Tibial nerve (tissue), 4 donors: Measurements from ENCODE around the gene ZNF770. TPM values are rescaled to one million over a fixed set of nuclear protein-coding genes. Genes with fewer than 3 reads are reported as not detected.
"Not testable (repeated sequence)": the region's sequence is repeated elsewhere in the genome, so short reads cannot be mapped to it uniquely, and the experiment has no call there.

ENCODE experiments used
- DNase-seq, 2 donors: peaks; one replicate each; pipeline ENCODE4 v3.0.0-alpha.2; 2019; ENCODE audit warnings: low spot score in 2 of 2
- H3K27ac ChIP-seq, 4 donors: fragments of 200-600 bp; sonication (generic) in 3 of 4; one replicate each; pipeline ENCODE4 v1.5.1; 2017 to 2019; ENCODE audit warnings: mild to moderate bottlenecking in 1 of 4
- H3K27me3 ChIP-seq, 2 donors: fragments of 200-600 bp; sonication (generic) in 1 of 2; one replicate each; pipeline versions ENCODE4 v1.5.1 to v1.6.0; 2017 to 2019
- H3K36me3 ChIP-seq, 3 donors: fragments of 200-600 bp; sonication (generic); one replicate each; pipeline ENCODE4 v1.5.1; 2018 to 2019
- H3K4me1 ChIP-seq, 4 donors: fragments of 200-600 bp; sonication (generic) in 3 of 4; one replicate each; pipeline ENCODE4 v1.5.1; 2017 to 2019
- H3K4me3 ChIP-seq, 4 donors: fragments of 200-600 bp; sonication (generic) in 3 of 4; one replicate each; pipeline ENCODE4 v1.5.1; 2017 to 2019; ENCODE audit warnings: mild to moderate bottlenecking in 1 of 4, moderate library complexity in 1 of 4
- H3K9me3 ChIP-seq, 4 donors: fragments of 200-600 bp; sonication (generic) in 3 of 4; one replicate each; pipeline ENCODE4 v1.5.1; 2017 to 2019
- EP300 ChIP-seq, 2 donors: sonication (generic); formaldehyde crosslinking; IDR thresholded peaks; one replicate each; pipeline ENCODE4 v1.6.1; 2017; ENCODE audit warnings: antibody characterized with exemption in 2 of 2, mild to moderate bottlenecking in 1 of 2
- POLR2A ChIP-seq, 2 donors: fragments of 450-650 bp; IDR thresholded peaks; one replicate each; pipeline ENCODE4 v1.6.1; 2017; ENCODE audit warnings: antibody characterized with exemption in 2 of 2, mild to moderate bottlenecking in 2 of 2, moderate library complexity in 2 of 2
- WGBS, 2 donors: methylation state at CpG; one replicate each; pipeline ENCODE4 v1.1.5; 2018; 5-methylcytosine and 5-hydroxymethylcytosine counted together
- total RNA-seq, 4 donors: library from RNA; depleted of rRNA; stranded (reverse); fragments of >200 nt; gene quantifications; one replicate each; pipeline ENCODE4 v1.1.0, GENCODE V29; 2016
- TF ChIP-seq, protein P1 (sequence below), 5 experiments: fragments of 200-600 bp in 3 of 5; fragments of 450-650 bp in 2 of 5; sonication (generic) in 3 of 5; IDR thresholded peaks; one replicate each; pipeline ENCODE4 v1.5.1; 2016 to 2019; ENCODE audit warnings: antibody characterized with exemption in 5 of 5, mild to moderate bottlenecking in 3 of 5, moderate library complexity in 2 of 5

The ZNF770 gene
- total RNA-seq, 4 donors from 2014 or later: 15.0 to 23.0 (median 19.9) TPM

- H3K9me3 ChIP-seq: no peaks in the 10 kb centered on the region
- no peak overlapping the region for H3K4me3 ChIP-seq
- WGBS, 2 donors: 68 to 80% methylated on average over 2 of the region's 2 CpGs
- no peak overlapping the region for H3K27ac ChIP-seq
- peaks cover 0 to 49% (median 19%) of the 10 kb centered on the region in 4 donors for H3K4me1 ChIP-seq
- H3K36me3 ChIP-seq: peaks cover 0 to 39% (median 0%) of the 10 kb centered on the region in 3 donors
- TF ChIP-seq, protein P1, sequence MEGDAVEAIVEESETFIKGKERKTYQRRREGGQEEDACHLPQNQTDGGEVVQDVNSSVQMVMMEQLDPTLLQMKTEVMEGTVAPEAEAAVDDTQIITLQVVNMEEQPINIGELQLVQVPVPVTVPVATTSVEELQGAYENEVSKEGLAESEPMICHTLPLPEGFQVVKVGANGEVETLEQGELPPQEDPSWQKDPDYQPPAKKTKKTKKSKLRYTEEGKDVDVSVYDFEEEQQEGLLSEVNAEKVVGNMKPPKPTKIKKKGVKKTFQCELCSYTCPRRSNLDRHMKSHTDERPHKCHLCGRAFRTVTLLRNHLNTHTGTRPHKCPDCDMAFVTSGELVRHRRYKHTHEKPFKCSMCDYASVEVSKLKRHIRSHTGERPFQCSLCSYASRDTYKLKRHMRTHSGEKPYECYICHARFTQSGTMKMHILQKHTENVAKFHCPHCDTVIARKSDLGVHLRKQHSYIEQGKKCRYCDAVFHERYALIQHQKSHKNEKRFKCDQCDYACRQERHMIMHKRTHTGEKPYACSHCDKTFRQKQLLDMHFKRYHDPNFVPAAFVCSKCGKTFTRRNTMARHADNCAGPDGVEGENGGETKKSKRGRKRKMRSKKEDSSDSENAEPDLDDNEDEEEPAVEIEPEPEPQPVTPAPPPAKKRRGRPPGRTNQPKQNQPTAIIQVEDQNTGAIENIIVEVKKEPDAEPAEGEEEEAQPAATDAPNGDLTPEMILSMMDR (IDR thresholded peaks at IDR 0.05): no peak
- no peak for TF ChIP-seq POLR2A (IDR thresholded peaks at IDR 0.05)
- TF ChIP-seq EP300 (IDR thresholded peaks at IDR 0.05): no peak
- no peak for DNase-seq
- no peaks in the 10 kb centered on the region for H3K27me3 ChIP-seq
Measured at GRCh38 chr15:34964277-34964676, 23.8 kb downstream of the ZNF770 start.

DNA sequence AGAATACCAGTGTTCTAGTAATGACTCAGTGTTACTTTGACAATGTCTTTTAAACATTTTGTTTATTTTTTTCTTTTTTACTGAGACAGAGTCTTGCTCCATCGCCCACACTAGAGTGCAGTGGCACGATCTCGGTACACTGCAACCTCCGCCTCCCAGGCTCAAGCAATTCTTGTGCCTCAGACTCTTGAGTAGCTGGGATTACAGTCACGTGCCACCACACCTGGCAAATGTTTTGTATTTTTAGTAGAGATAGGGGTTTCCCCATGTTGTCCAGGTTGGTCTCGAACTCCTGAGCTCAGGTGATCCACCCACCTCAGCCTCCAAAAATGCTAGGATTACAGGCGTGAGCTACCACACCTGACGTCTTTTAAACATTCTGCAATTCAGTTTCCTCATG is 34.2 kb downstream of the ZNF770 start:
- H3K27ac ChIP-seq: no peak overlapping the region
- H3K27me3 ChIP-seq: no peaks in the 10 kb centered on the region
- DNase-seq: no peak
- H3K4me3 ChIP-seq: no peak overlapping the region
- peaks cover 0 to 7% (median 0%) of the 10 kb centered on the region in 4 donors for H3K4me1 ChIP-seq
- no peaks in the 10 kb centered on the region for H3K9me3 ChIP-seq
- no peak for TF ChIP-seq EP300 (IDR thresholded peaks at IDR 0.05)
- no peak for TF ChIP-seq POLR2A (IDR thresholded peaks at IDR 0.05)
- TF ChIP-seq, protein P1 (IDR thresholded peaks at IDR 0.05): no peak
- 86 to 87% methylated on average over 8 of the region's 8 CpGs for WGBS, 2 donors
- peaks cover 0 to 52% (median 0%) of the 10 kb centered on the region in 3 donors for H3K36me3 ChIP-seq

DNA sequence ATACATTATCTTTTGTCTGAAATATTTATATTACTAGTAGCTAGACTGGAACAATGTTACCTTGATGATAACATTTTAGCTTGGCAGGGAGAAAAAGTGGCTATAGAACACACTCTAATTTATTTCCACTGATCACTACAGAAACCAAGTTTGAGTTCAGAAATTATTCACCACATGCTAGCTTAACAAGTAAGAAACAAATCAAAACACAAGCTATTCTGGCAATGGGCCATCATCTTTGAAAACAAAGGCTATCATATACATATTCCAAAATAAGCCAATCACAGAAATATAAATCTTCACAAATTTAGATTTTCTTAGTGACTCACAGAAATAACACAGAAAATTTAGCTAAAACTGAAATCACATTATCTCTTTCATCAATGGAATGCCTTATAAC is 35.6 kb downstream of the ZNF770 start:
- H3K4me3 ChIP-seq: no peak overlapping the region
- peaks cover 0 to 7% (median 0%) of the 10 kb centered on the region in 4 donors for H3K4me1 ChIP-seq
- H3K36me3 ChIP-seq: peaks cover 0 to 52% (median 0%) of the 10 kb centered on the region in 3 donors
- H3K27me3 ChIP-seq: no peaks in the 10 kb centered on the region
- DNase-seq: no peak
- no peaks in the 10 kb centered on the region for H3K9me3 ChIP-seq
- TF ChIP-seq, protein P1 (IDR thresholded peaks at IDR 0.05): no peak
- no peak overlapping the region for H3K27ac ChIP-seq

GRCh38 chr15:34951993-34952392 is 36.1 kb downstream of the ZNF770 start:
- Histone ChIP-seq H3K27me3 (no peaks in the 10 kb centered on the region), H3K9me3 (no peaks in the 10 kb centered on the region), H3K36me3 (peaks cover 0 to 51% (median 0%) of the 10 kb centered on the region in 3 donors), H3K27ac (no peak overlapping the region), H3K4me3 (no peak overlapping the region), H3K4me1 (peaks cover 0 to 7% (median 0%) of the 10 kb centered on the region in 4 donors)
- DNase-seq: no peak
- 10 to 26% methylated on average over 1 of the region's 1 CpG for WGBS, 2 donors
- TF ChIP-seq POLR2A (IDR thresholded peaks at IDR 0.05): no peak
- no peak for TF ChIP-seq EP300 (IDR thresholded peaks at IDR 0.05)

DNA sequence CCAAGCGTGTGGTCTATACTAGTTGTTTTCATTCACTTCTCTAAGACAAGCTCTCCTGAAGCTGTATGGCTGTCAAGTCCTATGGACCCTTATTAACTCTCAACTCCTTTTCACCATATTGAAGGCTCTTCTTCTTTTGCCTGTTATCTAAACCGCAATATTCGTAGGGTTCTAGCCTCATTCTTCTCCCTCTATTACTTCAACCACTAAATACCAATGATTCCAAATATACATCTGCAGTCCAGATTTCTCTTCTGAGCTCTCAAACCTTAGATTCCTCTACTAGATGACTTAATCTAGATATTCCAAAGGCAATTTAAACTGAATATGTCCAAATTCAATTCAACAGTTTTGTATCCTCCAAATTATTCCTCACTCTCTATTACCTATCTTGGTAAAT is 43.2 kb downstream of the ZNF770 start:
- 90 to 92% methylated on average over 3 of the region's 3 CpGs for whole genome bisulfite sequencing, 2 donors
- no peak for DNase-seq
- no peak for TF ChIP-seq EP300 (IDR thresholded peaks at IDR 0.05)
- TF ChIP-seq, protein P1 (IDR thresholded peaks at IDR 0.05): no peak
- no peak for TF ChIP-seq POLR2A (IDR thresholded peaks at IDR 0.05)
- Histone ChIP-seq H3K9me3 (no peaks in the 10 kb centered on the region), H3K27ac (no peak overlapping the region), H3K4me3 (no peak overlapping the region), H3K36me3 (peaks cover 0 to 60% (median 0%) of the 10 kb centered on the region in 3 donors), H3K27me3 (no peaks in the 10 kb centered on the region), H3K4me1 (peaks cover 0 to 5% (median 0%) of the 10 kb centered on the region in 4 donors)

DNA sequence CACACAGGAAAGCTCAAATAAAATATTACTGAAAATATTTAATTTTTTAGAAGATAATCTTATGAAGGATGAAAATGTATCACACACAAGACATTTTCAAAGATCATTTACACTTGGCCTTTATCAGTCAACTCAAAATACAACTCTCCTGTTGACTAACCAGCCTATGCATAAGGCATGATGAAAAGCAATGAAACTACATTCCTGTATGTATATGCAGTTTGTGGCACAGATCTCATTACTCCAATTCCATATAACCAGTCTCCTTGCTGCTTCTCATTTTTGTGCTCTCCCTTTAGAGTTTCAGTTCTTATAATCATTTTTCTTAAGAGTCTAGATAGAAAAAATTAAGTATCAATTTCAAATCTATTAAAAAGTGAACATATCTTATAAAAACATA is 44.4 kb downstream of the ZNF770 start:
- H3K27me3 ChIP-seq: no peaks in the 10 kb centered on the region
- TF ChIP-seq EP300 (IDR thresholded peaks at IDR 0.05): no peak
- TF ChIP-seq, protein P1 (IDR thresholded peaks at IDR 0.05): no peak
- no peak for TF ChIP-seq POLR2A (IDR thresholded peaks at IDR 0.05)
- H3K4me1 ChIP-seq: peaks cover 0 to 5% (median 0%) of the 10 kb centered on the region in 4 donors
- H3K36me3 ChIP-seq: peaks cover 0 to 67% (median 0%) of the 10 kb centered on the region in 3 donors
- DNase-seq: no peak
- H3K9me3 ChIP-seq: no peaks in the 10 kb centered on the region
- H3K27ac ChIP-seq: no peak overlapping the region
- no peak overlapping the region for H3K4me3 ChIP-seq

- H3K4me1 ChIP-seq, DNase-seq, H3K9me3 ChIP-seq, H3K27me3 ChIP-seq, H3K27ac ChIP-seq, H3K4me3 ChIP-seq: not testable (repeated sequence)
- peaks cover 0 to 70% (median 0%) of the 10 kb centered on the region in 3 donors for H3K36me3 ChIP-seq
Measured at GRCh38 chr15:34943264-34943663, 44.8 kb downstream of the ZNF770 start.
